HepG2 (cell line): Measurements from ENCODE around the gene ANKHD1. TPM values are rescaled to one million over a fixed set of nuclear protein-coding genes. Genes with fewer than 3 reads are reported as not detected.

Experiments used
- DZIP1 ChIP-seq: sonication (generic); formaldehyde crosslinking; IDR thresholded peaks from 2 replicates; pipeline ENCODE4 v1.5.0; 2020; ENCODE audit warnings: mild to moderate bottlenecking, missing genetic modification reagents
- FOXJ3 ChIP-seq: sonication (generic); formaldehyde crosslinking; IDR thresholded peaks from 2 replicates; pipeline ENCODE4 v1.4.0; 2020; ENCODE audit warnings: missing genetic modification reagents, mild to moderate bottlenecking, borderline replicate concordance
- HMGXB4 ChIP-seq, 2 experiments: sonication (generic) in 1 of 2; formaldehyde crosslinking in 1 of 2; IDR thresholded peaks; 2 replicates each; pipeline versions ENCODE4 v1.4.0 to v1.6.1; 2018 to 2020; ENCODE audit warnings: missing genetic modification reagents in 2 of 2, borderline replicate concordance in 1 of 2, low read depth in 1 of 2, mild to moderate bottlenecking in 1 of 2, missing biosample characterization in 1 of 2
- PRPF4 ChIP-seq: fragments of 200-400 bp; formaldehyde crosslinking; IDR thresholded peaks from 2 replicates; pipeline ENCODE4 v1.6.1; 2016; ENCODE audit warnings: low read length, low read depth; ENCODE audit not compliant: poor library complexity, severe bottlenecking
- SP140L ChIP-seq: sonication (generic); formaldehyde crosslinking; IDR thresholded peaks from 2 replicates; pipeline ENCODE4 v1.4.0; 2020; ENCODE audit warnings: missing genetic modification reagents, borderline replicate concordance
- U2AF2 ChIP-seq: fragments of 200-400 bp; formaldehyde crosslinking; IDR thresholded peaks from 2 replicates; pipeline ENCODE4 v1.6.1; 2017; ENCODE audit warnings: low read depth, mild to moderate bottlenecking, low read length
- USF2 ChIP-seq, 2 experiments: sonication (generic) in 1 of 2; formaldehyde crosslinking in 1 of 2; IDR thresholded peaks; 2 replicates each; pipeline versions ENCODE4 v1.5.1 to v1.6.1; 2011 to 2020; ENCODE audit warnings: borderline replicate concordance in 1 of 2, low read depth in 1 of 2, low read length in 1 of 2, mild to moderate bottlenecking in 1 of 2, missing genetic modification reagents in 1 of 2, moderate library complexity in 1 of 2
- ZNF687 ChIP-seq: sonication (generic); formaldehyde crosslinking; IDR thresholded peaks from 2 replicates; pipeline ENCODE4 v1.5.1; 2020; ENCODE audit warnings: mild to moderate bottlenecking, missing genetic modification reagents, moderate library complexity
- ZNF776 ChIP-seq: sonication (generic); formaldehyde crosslinking; IDR thresholded peaks from 2 replicates; pipeline ENCODE4 v1.4.0; 2020; ENCODE audit warnings: mild to moderate bottlenecking, missing genetic modification reagents
- polyA plus RNA-seq, 8 experiments: library from polyadenylated mRNA; depleted of rRNA in 3 of 8; stranded (reverse) in 7 of 8; unstranded in 1 of 8; fragments of >200 nt; fragmentation: Illumina TruSeq in 4 of 8; extraction: Trizol in 4 of 8; gene quantifications; 2 replicates each; pipeline versions ENCODE4 v1.2.1 to v1.2.3, GENCODE V29; 2011 to 2016; ENCODE audit warnings: low read depth in 4 of 8, missing spikeins in 1 of 8, mixed read lengths in 1 of 8; ENCODE audit not compliant: insufficient read depth in 1 of 8
- total RNA-seq, 5 experiments: library from RNA; depleted of rRNA; stranded (reverse); fragments of >200 nt; fragmentation: Illumina TruSeq; extraction: Trizol; gene quantifications; 2 replicates each; pipeline ENCODE4 v1.2.3, GENCODE V29; 2016; ENCODE audit warnings: low read depth in 1 of 5

ANKHD1 gene
- total and polyA plus RNA-seq, 2 of the 13 experiments (the other 11 are each of a cell fraction or from before 2014, with no cell fraction given): 69.9 to 82.0 TPM

GRCh38 chr5:140402258-140403074, 833 bp downstream of the ANKHD1 start (continued):
- peak; percentile 68 for TF ChIP-seq USF2 (IDR thresholded peaks at IDR 0.05; ENCODE audit: low read depth, low read length)
- TF ChIP-seq USF2 (CRISPR knock-in tag; IDR thresholded peaks at IDR 0.05; ENCODE audit: borderline replicate concordance): peak; percentile 73; the same call in 1 of the 2 replicates
- TF ChIP-seq PRPF4: no peak
- TF ChIP-seq ZNF687 (CRISPR knock-in tag): peak; percentile 58
- TF ChIP-seq SP140L (CRISPR knock-in tag): no peak
- TF ChIP-seq ZNF776 (CRISPR knock-in tag): no peak
- no peak for TF ChIP-seq U2AF2
- TF ChIP-seq FOXJ3 (CRISPR knock-in tag): no peak
- TF ChIP-seq DZIP1 (CRISPR knock-in tag): no peak; the same call in 1 of the 2 replicates
- TF ChIP-seq HMGXB4 (CRISPR knock-in tag; IDR thresholded peaks at IDR 0.05; ENCODE audit: borderline replicate concordance in 1 of 2, low read depth in 1 of 2): peak in 1 of 2 experiments; percentile 64; a peak in 2 of 4 replicates
